ENCODE results near the gene CCBE1.

The CCBE1 gene

GRCh38 chr18:59696311-59697235, 650 bp downstream of the CCBE1 start:
- H3K9me3 ChIP-seq (ENCODE audit: control insufficient read depth, low read length), result no peaks in the 10 kb centered on the region
- peaks cover 5% of the 10 kb centered on the region for H3K4me1 ChIP-seq (ENCODE audit: control insufficient read depth, insufficient read depth, low read length)
- peak overlapping the region; percentile 92 for H3K4me3 ChIP-seq (ENCODE audit: low read length)
- H3K36me3 ChIP-seq (ENCODE audit: control insufficient read depth, insufficient read depth, low read length, severe bottlenecking), result no peaks in the 10 kb centered on the region
- H3K27me3 ChIP-seq (replicated peaks; ENCODE audit: control insufficient read depth, insufficient read depth, low read length), result no peaks in the 10 kb centered on the region
- peak; percentile 69 for DNase-seq (ENCODE audit: low read depth)
- H3K9ac ChIP-seq (ENCODE audit: low read length), result peak overlapping the region; percentile 95

GRCh38 chr18:59695551-59695950, 1.7 kb downstream of the CCBE1 start:
- Histone ChIP-seq H3K4me3 (ENCODE audit: low read length) (peak overlapping the region; percentile 92), H3K27me3 (replicated peaks; ENCODE audit: control insufficient read depth, insufficient read depth, low read length) (no peaks in the 10 kb centered on the region), H3K36me3 (ENCODE audit: control insufficient read depth, insufficient read depth, low read length, severe bottlenecking) (no peaks in the 10 kb centered on the region), H3K4me1 (ENCODE audit: control insufficient read depth, insufficient read depth, low read length) (peaks cover 8% of the 10 kb centered on the region), H3K9ac (ENCODE audit: low read length) (peak overlapping the region; percentile 95), H3K9me3 (ENCODE audit: control insufficient read depth, low read length) (no peaks in the 10 kb centered on the region)
- no peak for DNase-seq (ENCODE audit: low read depth)

GRCh38 chr18:59694824-59695223, 2.4 kb downstream of the CCBE1 start:
- Histone ChIP-seq H3K36me3 (ENCODE audit: control insufficient read depth, insufficient read depth, low read length, severe bottlenecking) (no peaks in the 10 kb centered on the region), H3K9me3 (ENCODE audit: control insufficient read depth, low read length) (no peaks in the 10 kb centered on the region), H3K4me1 (ENCODE audit: control insufficient read depth, insufficient read depth, low read length) (peaks cover 10% of the 10 kb centered on the region), H3K4me3 (ENCODE audit: low read length) (peak overlapping the region; percentile 92), H3K27me3 (replicated peaks; ENCODE audit: control insufficient read depth, insufficient read depth, low read length) (no peaks in the 10 kb centered on the region), H3K9ac (ENCODE audit: low read length) (peak overlapping the region; percentile 95)
- no peak for DNase-seq (ENCODE audit: low read depth)

- H3K9ac ChIP-seq (ENCODE audit: low read length), result no peak overlapping the region
- no peak for DNase-seq (ENCODE audit: low read depth)
- H3K4me3 ChIP-seq (ENCODE audit: low read length), result no peak overlapping the region
- no peaks in the 10 kb centered on the region for H3K27me3 ChIP-seq (replicated peaks; ENCODE audit: control insufficient read depth, insufficient read depth, low read length)
- no peaks in the 10 kb centered on the region for H3K9me3 ChIP-seq (ENCODE audit: control insufficient read depth, low read length)
- H3K36me3 ChIP-seq (ENCODE audit: control insufficient read depth, insufficient read depth, low read length, severe bottlenecking), result no peaks in the 10 kb centered on the region
- H3K4me1 ChIP-seq (ENCODE audit: control insufficient read depth, insufficient read depth, low read length), result peaks cover 5% of the 10 kb centered on the region
Measured at GRCh38 chr18:59691996-59692395, 5.2 kb downstream of the CCBE1 start.

GRCh38 chr18:59690996-59691395, 6.2 kb downstream of the CCBE1 start:
- Histone ChIP-seq H3K4me3 (ENCODE audit: low read length) (no peak overlapping the region), H3K9ac (ENCODE audit: low read length) (no peak overlapping the region), H3K27me3 (replicated peaks; ENCODE audit: control insufficient read depth, insufficient read depth, low read length) (no peaks in the 10 kb centered on the region), H3K36me3 (ENCODE audit: control insufficient read depth, insufficient read depth, low read length, severe bottlenecking) (no peaks in the 10 kb centered on the region), H3K9me3 (ENCODE audit: control insufficient read depth, low read length) (no peaks in the 10 kb centered on the region), H3K4me1 (ENCODE audit: control insufficient read depth, insufficient read depth, low read length) (peaks cover 5% of the 10 kb centered on the region)
- DNase-seq (ENCODE audit: low read depth), result peak; percentile 48

- DNase-seq (ENCODE audit: low read depth), result no peak
- H3K9me3 ChIP-seq (ENCODE audit: control insufficient read depth, low read length), result no peaks in the 10 kb centered on the region
- no peak overlapping the region for H3K9ac ChIP-seq (ENCODE audit: low read length)
- no peaks in the 10 kb centered on the region for H3K36me3 ChIP-seq (ENCODE audit: control insufficient read depth, insufficient read depth, low read length, severe bottlenecking)
- H3K27me3 ChIP-seq (replicated peaks; ENCODE audit: control insufficient read depth, insufficient read depth, low read length), result no peaks in the 10 kb centered on the region
- peaks cover 5% of the 10 kb centered on the region for H3K4me1 ChIP-seq (ENCODE audit: control insufficient read depth, insufficient read depth, low read length)
- no peak overlapping the region for H3K4me3 ChIP-seq (ENCODE audit: low read length)
Measured at GRCh38 chr18:59690186-59690982, 6.8 kb downstream of the CCBE1 start.

GRCh38 chr18:59689756-59690155, 7.5 kb downstream of the CCBE1 start:
- H3K27me3 ChIP-seq (replicated peaks; ENCODE audit: control insufficient read depth, insufficient read depth, low read length), result no peaks in the 10 kb centered on the region
- no peaks in the 10 kb centered on the region for H3K9me3 ChIP-seq (ENCODE audit: control insufficient read depth, low read length)
- peaks cover 5% of the 10 kb centered on the region for H3K4me1 ChIP-seq (ENCODE audit: control insufficient read depth, insufficient read depth, low read length)
- H3K4me3 ChIP-seq (ENCODE audit: low read length), result no peak overlapping the region
- no peak overlapping the region for H3K9ac ChIP-seq (ENCODE audit: low read length)
- no peak for DNase-seq (ENCODE audit: low read depth)
- no peaks in the 10 kb centered on the region for H3K36me3 ChIP-seq (ENCODE audit: control insufficient read depth, insufficient read depth, low read length, severe bottlenecking)

- Histone ChIP-seq H3K4me3 (ENCODE audit: low read length) (no peak overlapping the region), H3K9me3 (ENCODE audit: control insufficient read depth, low read length) (no peaks in the 10 kb centered on the region), H3K36me3 (ENCODE audit: control insufficient read depth, insufficient read depth, low read length, severe bottlenecking) (no peaks in the 10 kb centered on the region), H3K9ac (ENCODE audit: low read length) (no peak overlapping the region), H3K4me1 (ENCODE audit: control insufficient read depth, insufficient read depth, low read length) (peaks cover 5% of the 10 kb centered on the region), H3K27me3 (replicated peaks; ENCODE audit: control insufficient read depth, insufficient read depth, low read length) (no peaks in the 10 kb centered on the region)
- no peak for DNase-seq (ENCODE audit: low read depth)
Measured at GRCh38 chr18:59686260-59686659, 11.0 kb downstream of the CCBE1 start.

GRCh38 chr18:59685501-59685900, 11.7 kb downstream of the CCBE1 start:
- Histone ChIP-seq H3K9me3 (ENCODE audit: control insufficient read depth, low read length) (no peaks in the 10 kb centered on the region), H3K9ac (ENCODE audit: low read length) (no peak overlapping the region), H3K27me3 (replicated peaks; ENCODE audit: control insufficient read depth, insufficient read depth, low read length) (no peaks in the 10 kb centered on the region), H3K36me3 (ENCODE audit: control insufficient read depth, insufficient read depth, low read length, severe bottlenecking) (no peaks in the 10 kb centered on the region), H3K4me1 (ENCODE audit: control insufficient read depth, insufficient read depth, low read length) (peaks cover 2% of the 10 kb centered on the region), H3K4me3 (ENCODE audit: low read length) (no peak overlapping the region)
- DNase-seq (ENCODE audit: low read depth), result no peak

GRCh38 chr18:59684777-59685176, 12.4 kb downstream of the CCBE1 start:
- Histone ChIP-seq H3K9ac (ENCODE audit: low read length) (no peak overlapping the region), H3K36me3 (ENCODE audit: control insufficient read depth, insufficient read depth, low read length, severe bottlenecking) (no peaks in the 10 kb centered on the region), H3K4me1 (ENCODE audit: control insufficient read depth, insufficient read depth, low read length) (no peaks in the 10 kb centered on the region), H3K27me3 (replicated peaks; ENCODE audit: control insufficient read depth, insufficient read depth, low read length) (no peaks in the 10 kb centered on the region), H3K4me3 (ENCODE audit: low read length) (no peak overlapping the region), H3K9me3 (ENCODE audit: control insufficient read depth, low read length) (no peaks in the 10 kb centered on the region)
- DNase-seq (ENCODE audit: low read depth), result no peak

- Histone ChIP-seq H3K9me3 (ENCODE audit: control insufficient read depth, low read length) (no peaks in the 10 kb centered on the region), H3K27me3 (replicated peaks; ENCODE audit: control insufficient read depth, insufficient read depth, low read length) (no peaks in the 10 kb centered on the region), H3K9ac (ENCODE audit: low read length) (no peak overlapping the region), H3K4me3 (ENCODE audit: low read length) (no peak overlapping the region), H3K36me3 (ENCODE audit: control insufficient read depth, insufficient read depth, low read length, severe bottlenecking) (no peaks in the 10 kb centered on the region), H3K4me1 (ENCODE audit: control insufficient read depth, insufficient read depth, low read length) (no peaks in the 10 kb centered on the region)
- DNase-seq (ENCODE audit: low read depth), result no peak
Measured at GRCh38 chr18:59681521-59682004, 15.7 kb downstream of the CCBE1 start.
